HUES48 (cell line): ENCODE data around the gene MRPL42.
"Not testable (repeated sequence)": the region's sequence is repeated elsewhere in the genome, so short reads cannot be mapped to it uniquely, and the experiment has no call there.

ENCODE experiments used
- H3K27ac ChIP-seq: one replicate; pipeline ENCODE4 v1.7.0; 2013; ENCODE audit warnings: low read depth, low read length, inconsistent platforms
- H3K27me3 ChIP-seq: 2 replicates; pipeline ENCODE4 v1.6.1; 2013; ENCODE audit warnings: mild to moderate bottlenecking, low read length; ENCODE audit not compliant: control insufficient read depth, insufficient read depth
- H3K36me3 ChIP-seq: 2 replicates; pipeline ENCODE4 v1.6.1; 2013; ENCODE audit warnings: low read length; ENCODE audit not compliant: control insufficient read depth, insufficient read depth
- H3K4me1 ChIP-seq: 2 replicates; pipeline ENCODE4 v1.6.1; 2013; ENCODE audit warnings: mild to moderate bottlenecking, low read length; ENCODE audit not compliant: control insufficient read depth, insufficient read depth
- H3K4me3 ChIP-seq: 2 replicates; pipeline ENCODE4 v1.5.1; 2013; ENCODE audit warnings: mild to moderate bottlenecking, low read depth, low read length
- H3K9ac ChIP-seq: 2 replicates; pipeline ENCODE4 v1.6.1; 2013; ENCODE audit warnings: mild to moderate bottlenecking, low read depth, low read length, moderate library complexity
- H3K9me3 ChIP-seq: 2 replicates; pipeline ENCODE4 v1.6.1; 2013; ENCODE audit warnings: low read length; ENCODE audit not compliant: control insufficient read depth, insufficient read depth

MRPL42 gene

GRCh38 chr12:93468008-93468371, 676 bp downstream of the MRPL42 start:
- Histone ChIP-seq H3K4me1 (0 out of 2 replicates have a peak, but pooled peaks cover 2% of the 10 kb centered on the region), H3K27ac (peak overlapping the region; percentile 99), H3K9me3 (no peaks in the 10 kb centered on the region), H3K4me3 (peak overlapping the region; percentile 99), H3K27me3 (no peaks in the 10 kb centered on the region), H3K9ac (peak overlapping the region; percentile 99), H3K36me3 (peaks cover 40% of the 10 kb centered on the region)

- H3K36me3 ChIP-seq, result peaks cover 53% of the 10 kb centered on the region
- 0 out of 2 replicates have a peak, but pooled peaks cover 2% of the 10 kb centered on the region for H3K4me1 ChIP-seq
- H3K27ac ChIP-seq, result no peak overlapping the region
- H3K9ac ChIP-seq, result no peak overlapping the region
- H3K4me3 ChIP-seq, result 0 out of 2 replicates have a peak overlapping the region, but pooled peaks have one; percentile 99
- H3K27me3 ChIP-seq, result no peaks in the 10 kb centered on the region
- no peaks in the 10 kb centered on the region for H3K9me3 ChIP-seq
Observed at GRCh38 chr12:93469386-93469785, 2.1 kb downstream of the MRPL42 start.

GRCh38 chr12:93476555-93476954, 9.2 kb downstream of the MRPL42 start:
- H3K27ac ChIP-seq, result no peak overlapping the region
- H3K4me3 ChIP-seq, result no peak overlapping the region
- H3K36me3 ChIP-seq, result peaks cover 86% of the 10 kb centered on the region
- H3K9me3 ChIP-seq, result no peaks in the 10 kb centered on the region
- no peak overlapping the region for H3K9ac ChIP-seq
- H3K27me3 ChIP-seq, result no peaks in the 10 kb centered on the region
- no peaks in the 10 kb centered on the region for H3K4me1 ChIP-seq

GRCh38 chr12:93482721-93483120, 15.4 kb downstream of the MRPL42 start:
- Histone ChIP-seq H3K4me1 (no peaks in the 10 kb centered on the region), H3K4me3 (no peak overlapping the region), H3K27ac (no peak overlapping the region), H3K9me3 (no peaks in the 10 kb centered on the region), H3K36me3 (peaks cover 94% of the 10 kb centered on the region), H3K27me3 (no peaks in the 10 kb centered on the region), H3K9ac (no peak overlapping the region)

GRCh38 chr12:93483151-93483807, 16.0 kb downstream of the MRPL42 start:
- no peaks in the 10 kb centered on the region for H3K9me3 ChIP-seq
- H3K4me3 ChIP-seq, result no peak overlapping the region
- no peak overlapping the region for H3K9ac ChIP-seq
- H3K36me3 ChIP-seq, result peaks cover 94% of the 10 kb centered on the region
- H3K27ac ChIP-seq, result no peak overlapping the region
- H3K27me3 ChIP-seq, result no peaks in the 10 kb centered on the region
- no peaks in the 10 kb centered on the region for H3K4me1 ChIP-seq

- Histone ChIP-seq H3K9me3 (no peaks in the 10 kb centered on the region), H3K27ac (no peak overlapping the region), H3K36me3 (peaks cover 95% of the 10 kb centered on the region), H3K9ac (no peak overlapping the region), H3K27me3 (no peaks in the 10 kb centered on the region), H3K4me1 (no peaks in the 10 kb centered on the region), H3K4me3 (no peak overlapping the region)
Observed at GRCh38 chr12:93484315-93484981, 17.1 kb downstream of the MRPL42 start.

- H3K36me3 ChIP-seq, result peaks cover 75% of the 10 kb centered on the region
Observed at GRCh38 chr12:93492808-93493207, 25.5 kb downstream of the MRPL42 start.

GRCh38 chr12:93494096-93494495, 26.8 kb downstream of the MRPL42 start:
- Histone ChIP-seq H3K36me3 (peaks cover 63% of the 10 kb centered on the region), H3K9me3 (no peaks in the 10 kb centered on the region), H3K4me3 (no peak overlapping the region)

More at GRCh38 chr12:93492808-93493207, 25.5 kb downstream of the MRPL42 start:
- H3K4me3 ChIP-seq, H3K9ac ChIP-seq, H3K4me1 ChIP-seq, H3K9me3 ChIP-seq, H3K27ac ChIP-seq, H3K27me3 ChIP-seq: not testable (repeated sequence)

GRCh38 chr12:93497456-93497855, 30.1 kb downstream of the MRPL42 start:
- Histone ChIP-seq H3K36me3 (peaks cover 45% of the 10 kb centered on the region), H3K9me3 (no peaks in the 10 kb centered on the region), H3K27ac (no peak overlapping the region), H3K27me3 (no peaks in the 10 kb centered on the region), H3K4me3 (no peak overlapping the region), H3K4me1 (0 out of 2 replicates have a peak, but pooled peaks cover 3% of the 10 kb centered on the region), H3K9ac (no peak overlapping the region)

More at GRCh38 chr12:93494096-93494495, 26.8 kb downstream of the MRPL42 start:
- H3K4me1 ChIP-seq, result no peaks in the 10 kb centered on the region
- no peak overlapping the region for H3K27ac ChIP-seq
- H3K27me3 ChIP-seq, result no peaks in the 10 kb centered on the region
- no peak overlapping the region for H3K9ac ChIP-seq

GRCh38 chr12:93498813-93499212, 31.5 kb downstream of the MRPL42 start:
- not testable (repeated sequence) for H3K9ac ChIP-seq, H3K9me3 ChIP-seq, H3K27ac ChIP-seq, H3K4me1 ChIP-seq, H3K27me3 ChIP-seq, H3K4me3 ChIP-seq
- peaks cover 50% of the 10 kb centered on the region for H3K36me3 ChIP-seq

- Histone ChIP-seq H3K27ac (no peak overlapping the region), H3K9ac (no peak overlapping the region), H3K4me1 (0 out of 2 replicates have a peak, but pooled peaks cover 3% of the 10 kb centered on the region), H3K4me3 (no peak overlapping the region), H3K27me3 (no peaks in the 10 kb centered on the region), H3K36me3 (peaks cover 50% of the 10 kb centered on the region), H3K9me3 (no peaks in the 10 kb centered on the region)
Observed at GRCh38 chr12:93500201-93500600, 32.9 kb downstream of the MRPL42 start.
